NCI-H446 treated with DMSO at 0.1 percent for 48 hours (cell line): ENCODE measurements around the gene CRELD2.

ENCODE experiments used
- DNase-seq: peaks from one replicate; lab custom pipeline; 2025; lab: John Stamatoyannopoulos, UW

CRELD2 gene

DNA sequence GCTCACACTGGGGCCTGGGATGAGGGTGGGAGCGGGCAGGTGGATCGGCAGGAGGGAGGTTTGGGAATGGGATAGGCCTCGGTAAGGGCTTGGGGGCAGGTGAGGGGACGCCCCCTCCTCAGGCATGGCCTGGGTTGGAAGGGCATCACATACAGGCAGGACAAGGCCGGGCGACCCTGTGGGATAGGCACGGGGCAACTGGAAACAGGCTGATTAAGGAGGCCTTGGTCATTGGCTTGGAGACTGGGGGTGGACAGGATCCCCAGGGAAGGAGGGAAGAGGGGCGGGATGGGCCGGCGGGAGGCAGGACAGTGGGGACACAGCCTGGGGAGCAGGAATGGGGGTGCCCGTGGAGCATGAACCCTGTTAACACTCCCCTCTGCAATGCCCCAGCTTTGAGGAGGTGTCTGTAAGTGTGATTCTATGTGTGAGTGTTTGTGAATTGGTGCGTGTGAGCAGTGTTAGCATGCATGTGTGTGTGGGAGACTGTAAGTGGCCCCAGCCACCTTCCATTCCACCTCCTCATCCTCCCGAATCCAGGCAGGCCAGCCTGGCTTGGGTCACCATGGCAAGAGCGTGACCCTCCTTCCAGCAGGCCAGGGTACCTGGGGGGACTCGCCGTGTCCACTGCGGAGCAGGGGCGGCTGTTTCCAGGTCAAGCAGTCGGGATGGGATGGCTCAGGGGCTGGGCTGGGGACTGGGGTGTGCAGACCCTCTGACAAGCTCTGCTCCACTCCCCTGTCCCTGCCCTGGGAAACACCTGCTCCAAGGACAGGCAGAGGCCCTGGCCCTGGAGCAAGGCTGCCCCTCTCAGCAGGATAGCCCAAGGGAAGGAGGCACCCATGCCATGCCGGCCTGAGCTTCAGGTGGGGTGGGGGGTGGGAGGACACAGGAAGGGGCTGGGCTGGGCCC lies 38.7 kb downstream of the CRELD2 start:
- DNase-seq, result no peak

DNA sequence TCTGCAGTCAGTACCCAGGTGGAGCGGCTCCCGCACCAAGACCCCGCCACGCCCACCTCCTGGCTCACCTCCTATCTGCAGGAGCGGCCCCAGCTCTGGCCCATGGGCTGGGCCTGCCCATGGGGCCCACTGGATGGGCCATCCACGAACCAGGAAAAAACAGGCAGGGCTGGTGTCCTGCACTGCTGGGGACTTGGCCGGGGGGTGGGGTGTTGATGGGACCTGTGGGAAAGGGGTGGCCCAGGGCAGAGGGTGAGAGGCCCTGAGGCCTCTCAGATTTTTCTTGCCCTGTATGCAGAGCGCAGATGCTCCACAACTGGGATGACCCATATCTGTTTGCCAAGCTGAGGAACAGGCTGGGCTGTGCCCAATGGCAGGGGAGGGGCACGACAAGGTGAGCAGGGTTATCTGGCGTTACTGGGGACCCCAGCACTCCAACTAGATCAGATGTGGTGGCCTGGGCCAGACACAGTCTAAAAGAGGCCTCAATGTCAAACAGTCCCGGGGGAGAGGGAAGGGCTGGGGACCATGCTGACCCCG lies 39.5 kb downstream of the CRELD2 start:
- DNase-seq, result no peak

DNA sequence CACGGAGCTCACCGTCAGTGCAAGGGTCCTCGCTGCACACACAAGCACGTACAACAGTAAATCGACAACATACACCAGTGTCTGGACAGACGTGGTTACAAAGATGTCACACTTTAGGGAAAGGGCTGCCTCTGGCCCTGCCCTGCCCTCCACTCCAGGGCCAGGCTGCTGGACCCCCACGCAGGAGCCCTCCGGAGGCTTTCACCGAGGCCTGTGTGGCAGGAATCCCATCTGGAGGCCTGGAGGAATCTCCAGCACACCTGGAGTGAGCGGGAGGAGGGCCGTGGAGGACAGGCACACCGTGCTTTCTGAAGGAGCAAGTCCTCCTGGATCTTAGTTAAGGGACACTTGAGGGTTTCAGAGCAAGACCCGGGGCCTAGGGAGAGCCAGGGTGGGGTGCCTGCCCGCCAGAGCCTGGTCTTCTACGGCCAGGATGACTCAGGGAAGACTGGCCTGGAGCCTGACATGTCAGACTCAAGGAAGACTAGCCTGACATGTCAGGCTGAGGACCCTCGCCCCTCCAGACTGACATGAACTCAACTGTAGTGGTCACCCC lies 40.0 kb downstream of the CRELD2 start:
- DNase-seq, result no peak

DNA sequence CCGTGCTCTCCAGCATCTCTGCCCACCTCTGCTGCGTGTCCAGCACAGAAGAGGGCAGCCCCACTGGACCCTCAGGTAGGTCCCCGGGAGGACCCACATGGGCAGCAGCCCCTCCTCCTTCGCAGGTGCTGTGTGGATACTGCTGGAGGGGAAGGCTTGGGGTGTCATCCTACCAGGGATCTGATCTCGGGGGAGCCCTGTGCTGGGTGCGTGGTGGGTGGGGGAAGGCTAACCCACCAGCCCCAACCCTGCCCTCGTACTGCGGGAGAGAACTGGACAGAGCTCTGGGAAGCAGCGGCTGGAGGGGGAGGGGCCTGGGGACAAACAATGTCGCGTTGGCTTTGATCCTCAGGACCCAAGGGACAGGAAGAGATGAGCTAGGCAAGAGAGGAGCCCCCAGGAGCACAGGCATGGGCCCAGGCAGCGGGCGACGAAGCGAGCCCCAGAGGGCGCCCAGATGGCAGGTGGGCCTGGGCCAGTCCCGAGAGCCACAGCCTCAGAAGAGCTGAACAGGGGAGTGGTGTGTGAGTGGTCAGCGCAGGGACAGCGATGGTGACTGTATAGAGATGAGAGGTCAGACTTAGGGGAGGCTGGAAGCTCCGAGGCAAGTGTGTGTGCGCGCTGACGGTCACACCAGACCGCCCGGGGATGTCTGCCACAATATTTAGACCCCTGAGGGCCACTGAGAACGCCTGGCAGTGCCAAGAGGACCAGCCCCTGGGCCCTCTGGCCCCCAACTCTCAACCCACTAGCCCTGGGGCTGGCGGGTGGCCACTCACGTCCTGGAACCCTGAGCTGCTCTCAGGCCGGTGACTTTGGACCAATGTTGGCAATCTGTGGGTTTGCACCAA lies 40.7 kb downstream of the CRELD2 start:
- DNase-seq, result no peak

DNA sequence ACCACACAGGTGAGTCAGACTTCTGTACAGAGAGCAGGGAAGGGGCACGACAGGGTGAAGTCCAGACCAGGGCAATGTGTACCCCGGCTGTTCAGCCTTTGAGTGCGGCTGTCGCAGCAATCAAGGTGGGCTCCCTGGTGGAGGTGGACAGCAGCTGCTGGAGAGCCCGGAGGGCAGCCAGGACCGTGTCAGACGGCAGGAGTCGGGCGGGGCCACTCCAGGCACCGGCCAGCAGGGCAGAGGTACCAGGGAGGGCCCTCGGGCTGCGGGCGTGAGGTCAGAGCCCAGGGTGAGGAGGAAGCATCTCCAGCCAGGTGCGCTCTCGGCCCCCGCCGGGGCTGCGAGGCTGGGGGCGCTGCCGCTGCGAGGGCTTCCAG lies 41.3 kb downstream of the CRELD2 start:
- no peak for DNase-seq

DNA sequence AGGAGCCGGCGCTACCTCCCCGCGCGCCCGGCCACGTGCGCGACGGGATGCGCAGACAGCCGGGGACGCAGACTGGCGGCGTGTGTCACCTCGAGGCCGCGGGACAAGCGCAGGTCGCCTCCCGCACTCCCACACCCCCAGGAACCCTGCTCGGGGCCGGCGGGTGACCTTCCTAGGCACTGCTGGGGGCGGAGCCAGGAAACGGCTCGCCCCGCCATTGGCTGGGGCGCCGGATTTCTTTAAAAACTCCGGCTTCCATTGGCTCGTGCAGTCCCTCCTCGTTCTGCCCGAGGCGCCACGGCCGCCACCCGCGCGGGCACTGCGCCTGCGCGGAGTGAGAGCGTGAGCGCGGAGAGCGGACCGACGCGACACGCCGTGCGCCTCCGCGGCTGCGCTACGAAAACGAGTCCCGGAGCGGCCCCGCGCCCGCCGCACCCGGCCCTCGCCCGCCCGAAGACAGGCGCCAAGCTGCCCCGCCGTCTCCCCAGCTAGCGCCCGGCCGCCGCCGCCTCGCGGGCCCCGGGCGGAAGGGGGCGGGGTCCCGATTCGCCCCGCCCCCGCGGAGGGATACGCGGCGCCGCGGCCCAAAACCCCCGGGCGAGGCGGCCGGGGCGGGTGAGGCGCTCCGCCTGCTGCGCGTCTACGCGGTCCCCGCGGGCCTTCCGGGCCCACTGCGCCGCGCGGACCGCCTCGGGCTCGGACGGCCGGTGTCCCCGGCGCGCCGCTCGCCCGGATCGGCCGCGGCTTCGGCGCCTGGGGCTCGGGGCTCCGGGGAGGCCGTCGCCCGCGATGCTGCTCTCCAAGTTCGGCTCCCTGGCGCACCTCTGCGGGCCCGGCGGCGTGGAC lies 41.9 kb downstream of the CRELD2 start, which contains the start of gene PIM3:
Gene PIM3, plus strand, starts transcription at position 614 of the 846 bp plus-strand sequence. Its CDS starts 176 bp downstream, at position 790.
- peak; percentile 88 for DNase-seq

DNA sequence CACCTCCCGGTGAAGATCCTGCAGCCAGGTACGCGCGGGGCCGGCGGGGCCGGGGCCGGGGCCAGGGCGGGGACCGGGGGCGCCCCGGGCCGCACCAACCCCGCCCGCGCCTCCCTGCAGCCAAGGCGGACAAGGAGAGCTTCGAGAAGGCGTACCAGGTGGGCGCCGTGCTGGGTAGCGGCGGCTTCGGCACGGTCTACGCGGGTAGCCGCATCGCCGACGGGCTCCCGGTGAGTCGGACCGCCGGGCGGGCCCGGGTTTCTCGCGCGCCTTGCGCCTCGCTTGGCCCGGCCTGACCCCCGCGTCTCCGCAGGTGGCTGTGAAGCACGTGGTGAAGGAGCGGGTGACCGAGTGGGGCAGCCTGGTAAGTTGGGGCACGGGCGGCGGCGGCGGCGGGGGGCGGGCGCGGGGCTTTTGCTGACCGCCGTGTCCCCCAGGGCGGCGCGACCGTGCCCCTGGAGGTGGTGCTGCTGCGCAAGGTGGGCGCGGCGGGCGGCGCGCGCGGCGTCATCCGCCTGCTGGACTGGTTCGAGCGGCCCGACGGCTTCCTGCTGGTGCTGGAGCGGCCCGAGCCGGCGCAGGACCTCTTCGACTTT lies 42.7 kb downstream of the CRELD2 start:
- no peak for DNase-seq

DNA sequence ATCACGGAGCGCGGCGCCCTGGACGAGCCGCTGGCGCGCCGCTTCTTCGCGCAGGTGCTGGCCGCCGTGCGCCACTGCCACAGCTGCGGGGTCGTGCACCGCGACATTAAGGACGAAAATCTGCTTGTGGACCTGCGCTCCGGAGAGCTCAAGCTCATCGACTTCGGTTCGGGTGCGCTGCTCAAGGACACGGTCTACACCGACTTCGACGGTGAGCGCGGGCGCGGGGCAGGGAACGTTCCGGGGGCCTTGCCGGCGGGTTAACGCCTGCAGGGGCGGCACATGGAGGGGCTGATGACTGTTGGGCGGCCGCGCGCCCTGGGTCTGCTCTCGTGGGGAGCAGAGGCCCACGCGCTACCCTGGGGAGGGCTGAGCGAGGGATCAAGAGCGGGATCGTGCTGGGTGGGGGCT lies 43.2 kb downstream of the CRELD2 start:
- no peak for DNase-seq

DNA sequence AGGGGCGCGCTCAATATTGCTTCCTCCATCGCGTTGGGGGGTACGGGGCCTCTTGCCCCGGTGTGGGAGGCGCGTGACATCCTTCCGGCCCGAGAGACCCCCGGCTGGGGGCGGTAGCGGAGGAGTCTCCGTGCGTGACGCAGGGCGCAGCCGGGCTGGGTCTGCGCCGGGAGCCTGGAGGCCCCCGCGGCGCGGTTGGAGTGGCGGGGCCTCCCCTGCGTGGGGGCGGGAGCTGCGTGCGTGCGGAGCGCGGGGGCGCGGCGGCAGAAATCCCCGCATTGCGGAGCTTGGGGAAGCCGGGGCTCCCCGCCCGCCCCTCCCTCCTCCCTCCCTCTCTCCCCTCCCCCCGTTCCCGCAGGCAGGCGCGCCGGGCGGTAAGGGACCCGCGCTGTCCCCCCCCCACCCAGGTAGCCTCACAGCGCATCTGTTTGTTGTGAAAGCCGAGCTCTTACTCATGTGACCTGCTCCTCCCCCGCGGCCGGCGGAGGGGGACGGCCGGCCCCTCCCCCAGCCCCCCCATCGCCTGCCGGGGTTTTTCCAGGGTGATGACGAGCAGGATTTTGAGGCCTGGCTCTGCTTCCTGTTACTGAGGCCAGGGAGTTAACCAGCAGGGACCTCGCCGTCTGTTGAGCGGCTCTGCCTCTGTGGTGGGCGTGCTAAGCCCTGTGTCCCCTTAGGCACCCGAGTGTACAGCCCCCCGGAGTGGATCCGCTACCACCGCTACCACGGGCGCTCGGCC lies 43.7 kb downstream of the CRELD2 start:
- DNase-seq, result no peak

DNA sequence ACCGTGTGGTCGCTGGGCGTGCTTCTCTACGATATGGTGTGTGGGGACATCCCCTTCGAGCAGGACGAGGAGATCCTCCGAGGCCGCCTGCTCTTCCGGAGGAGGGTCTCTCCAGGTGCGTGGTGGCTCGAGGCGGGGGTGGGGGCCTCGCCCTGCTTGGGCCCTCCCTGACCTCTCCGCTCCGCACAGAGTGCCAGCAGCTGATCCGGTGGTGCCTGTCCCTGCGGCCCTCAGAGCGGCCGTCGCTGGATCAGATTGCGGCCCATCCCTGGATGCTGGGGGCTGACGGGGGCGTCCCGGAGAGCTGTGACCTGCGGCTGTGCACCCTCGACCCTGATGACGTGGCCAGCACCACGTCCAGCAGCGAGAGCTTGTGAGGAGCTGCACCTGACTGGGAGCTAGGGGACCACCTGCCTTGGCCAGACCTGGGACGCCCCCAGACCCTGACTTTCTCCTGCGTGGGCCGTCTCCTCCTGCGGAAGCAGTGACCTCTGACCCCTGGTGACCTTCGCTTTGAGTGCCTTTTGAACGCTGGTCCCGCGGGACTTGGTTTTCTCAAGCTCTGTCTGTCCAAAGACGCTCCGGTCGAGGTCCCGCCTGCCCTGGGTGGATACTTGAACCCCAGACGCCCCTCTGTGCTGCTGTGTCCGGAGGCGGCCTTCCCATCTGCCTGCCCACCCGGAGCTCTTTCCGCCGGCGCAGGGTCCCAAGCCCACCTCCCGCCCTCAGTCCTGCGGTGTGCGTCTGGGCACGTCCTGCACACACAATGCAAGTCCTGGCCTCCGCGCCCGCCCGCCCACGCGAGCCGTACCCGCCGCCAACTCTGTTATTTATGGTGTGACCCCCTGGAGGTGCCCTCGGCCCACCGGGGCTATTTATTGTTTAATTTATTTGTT lies 44.6 kb downstream of the CRELD2 start:
- DNase-seq, result no peak

DNA sequence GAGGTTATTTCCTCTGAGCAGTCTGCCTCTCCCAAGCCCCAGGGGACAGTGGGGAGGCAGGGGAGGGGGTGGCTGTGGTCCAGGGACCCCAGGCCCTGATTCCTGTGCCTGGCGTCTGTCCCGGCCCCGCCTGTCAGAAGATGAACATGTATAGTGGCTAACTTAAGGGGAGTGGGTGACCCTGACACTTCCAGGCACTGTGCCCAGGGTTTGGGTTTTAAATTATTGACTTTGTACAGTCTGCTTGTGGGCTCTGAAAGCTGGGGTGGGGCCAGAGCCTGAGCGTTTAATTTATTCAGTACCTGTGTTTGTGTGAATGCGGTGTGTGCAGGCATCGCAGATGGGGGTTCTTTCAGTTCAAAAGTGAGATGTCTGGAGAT lies 45.2 kb downstream of the CRELD2 start:
- DNase-seq, result no peak

DNA sequence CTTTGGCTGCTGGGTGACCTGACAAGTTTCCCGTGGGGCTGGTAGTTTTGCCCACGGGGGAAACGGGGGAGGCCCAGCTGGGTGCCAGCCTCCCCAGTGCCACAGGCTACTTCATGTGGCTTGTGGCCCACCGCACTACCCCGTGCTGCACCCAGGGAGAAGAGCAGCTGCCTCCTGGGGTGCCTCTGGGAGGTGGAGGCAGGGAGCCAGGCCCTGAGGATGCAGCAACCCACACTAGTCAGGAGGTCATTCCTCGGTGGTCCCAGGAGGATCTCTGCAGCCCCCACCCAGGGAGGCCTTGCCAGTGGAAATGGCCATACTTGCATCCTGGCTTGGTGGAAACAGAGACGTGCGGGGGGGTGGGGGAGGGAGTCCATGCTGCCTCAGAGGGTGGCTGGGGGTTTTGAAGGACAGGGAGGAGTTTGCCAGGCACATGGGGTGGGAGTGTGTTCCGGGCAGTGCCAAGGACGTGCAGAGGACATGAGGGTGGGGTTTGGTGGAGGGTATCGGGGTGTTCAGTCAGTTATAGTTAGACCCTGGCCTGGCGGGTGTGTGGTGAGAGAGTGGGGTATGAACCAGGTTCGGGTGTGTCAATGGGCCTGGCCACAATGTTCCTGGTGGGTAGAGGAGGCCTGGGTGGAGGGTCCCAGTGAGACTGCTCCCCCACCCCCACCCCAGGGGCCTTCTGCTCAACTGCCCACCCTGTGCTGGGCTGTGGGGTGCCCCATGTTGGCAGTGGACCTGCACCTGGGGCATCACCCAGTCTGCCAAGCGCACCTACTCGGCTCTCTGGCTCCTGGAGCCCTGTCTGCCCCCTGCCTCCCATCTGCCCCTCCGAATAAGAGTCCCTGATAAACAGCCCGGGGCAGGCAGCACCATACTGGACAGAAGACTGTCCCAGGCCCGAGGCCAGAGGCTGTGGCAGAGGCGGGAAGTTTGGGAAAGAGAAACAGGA lies 46.0 kb downstream of the CRELD2 start:
- no peak for DNase-seq

DNA sequence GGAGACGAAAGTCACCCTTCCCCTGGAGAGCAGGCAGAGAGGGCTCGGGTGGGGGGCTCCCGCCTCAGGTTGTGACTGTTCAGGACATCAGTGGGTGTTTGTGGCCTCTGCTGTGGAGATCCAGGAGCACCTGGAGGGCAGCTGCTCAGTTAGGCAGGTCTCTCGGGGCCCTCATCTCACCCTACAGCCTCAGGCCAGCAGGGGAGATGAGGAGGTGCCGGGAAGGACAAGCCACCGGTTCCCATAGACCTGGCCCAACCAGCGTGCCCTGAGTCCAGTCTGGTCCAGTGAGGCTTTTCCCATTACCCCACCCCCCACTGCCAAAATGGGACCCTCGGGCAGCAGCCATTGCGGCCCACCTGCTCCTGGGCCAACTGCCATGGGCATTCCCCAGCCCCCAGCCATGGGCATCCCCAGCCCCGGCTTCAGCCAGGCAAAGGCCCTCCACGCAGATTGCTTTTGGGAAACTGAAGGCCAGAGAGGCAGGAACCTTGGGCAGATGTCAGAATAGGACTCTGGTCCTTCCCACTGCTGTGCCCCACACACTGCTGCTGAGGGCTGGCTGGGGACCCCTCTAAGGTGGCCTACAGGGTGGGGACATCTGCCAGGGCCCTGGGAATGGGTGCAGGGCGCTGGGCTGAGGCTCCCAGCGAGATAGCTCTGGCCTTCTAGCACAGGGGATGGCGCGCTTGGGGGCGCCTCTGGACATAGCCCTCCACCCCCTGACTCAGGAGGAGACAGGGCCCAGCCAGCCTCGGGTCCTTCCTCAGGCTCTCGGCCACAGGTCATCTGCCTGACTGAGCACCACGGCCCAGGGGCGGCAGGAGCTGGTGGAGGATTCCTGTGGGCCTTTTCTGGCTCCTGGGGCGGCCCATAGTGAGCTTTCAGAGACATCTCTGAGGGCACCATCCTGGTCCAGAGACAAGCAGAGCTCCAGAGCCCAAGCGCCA lies 46.9 kb downstream of the CRELD2 start:
- no peak for DNase-seq

DNA sequence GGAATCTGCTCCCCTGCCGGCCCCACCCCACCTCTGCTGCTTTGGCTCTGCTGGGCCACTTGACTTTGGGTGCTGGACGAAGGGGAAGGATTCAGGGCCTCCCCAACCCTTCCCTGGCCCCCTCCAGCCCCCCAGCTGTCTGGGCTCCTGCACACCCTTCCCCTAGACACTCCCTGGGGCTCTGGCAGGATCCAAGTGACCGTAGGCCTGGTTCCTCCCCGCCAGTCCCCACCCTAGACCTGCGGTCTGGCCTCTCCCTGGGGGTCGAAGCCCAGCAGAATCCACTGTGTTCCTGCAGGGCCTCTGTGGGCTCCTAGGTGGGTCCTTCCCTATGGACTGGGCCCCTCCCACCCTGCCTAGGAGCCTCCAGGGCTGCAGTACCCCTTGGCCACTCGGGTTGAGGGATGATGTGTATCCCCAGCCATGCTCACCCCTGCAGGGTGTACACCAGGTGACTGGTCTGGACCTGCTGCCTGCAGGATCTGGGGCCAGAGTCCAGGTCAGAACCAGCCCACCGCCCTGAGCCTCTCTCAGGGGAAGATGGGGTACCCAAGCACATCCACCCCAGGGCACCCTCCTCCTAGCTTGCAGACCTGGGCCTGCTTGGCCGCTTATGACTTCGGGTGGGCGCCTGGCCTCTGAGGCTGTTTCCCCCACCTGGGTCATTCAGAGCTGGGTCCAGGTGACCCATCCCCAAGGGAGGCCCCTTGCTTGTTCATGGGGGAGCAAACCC lies 47.8 kb downstream of the CRELD2 start:
- no peak for DNase-seq

DNA sequence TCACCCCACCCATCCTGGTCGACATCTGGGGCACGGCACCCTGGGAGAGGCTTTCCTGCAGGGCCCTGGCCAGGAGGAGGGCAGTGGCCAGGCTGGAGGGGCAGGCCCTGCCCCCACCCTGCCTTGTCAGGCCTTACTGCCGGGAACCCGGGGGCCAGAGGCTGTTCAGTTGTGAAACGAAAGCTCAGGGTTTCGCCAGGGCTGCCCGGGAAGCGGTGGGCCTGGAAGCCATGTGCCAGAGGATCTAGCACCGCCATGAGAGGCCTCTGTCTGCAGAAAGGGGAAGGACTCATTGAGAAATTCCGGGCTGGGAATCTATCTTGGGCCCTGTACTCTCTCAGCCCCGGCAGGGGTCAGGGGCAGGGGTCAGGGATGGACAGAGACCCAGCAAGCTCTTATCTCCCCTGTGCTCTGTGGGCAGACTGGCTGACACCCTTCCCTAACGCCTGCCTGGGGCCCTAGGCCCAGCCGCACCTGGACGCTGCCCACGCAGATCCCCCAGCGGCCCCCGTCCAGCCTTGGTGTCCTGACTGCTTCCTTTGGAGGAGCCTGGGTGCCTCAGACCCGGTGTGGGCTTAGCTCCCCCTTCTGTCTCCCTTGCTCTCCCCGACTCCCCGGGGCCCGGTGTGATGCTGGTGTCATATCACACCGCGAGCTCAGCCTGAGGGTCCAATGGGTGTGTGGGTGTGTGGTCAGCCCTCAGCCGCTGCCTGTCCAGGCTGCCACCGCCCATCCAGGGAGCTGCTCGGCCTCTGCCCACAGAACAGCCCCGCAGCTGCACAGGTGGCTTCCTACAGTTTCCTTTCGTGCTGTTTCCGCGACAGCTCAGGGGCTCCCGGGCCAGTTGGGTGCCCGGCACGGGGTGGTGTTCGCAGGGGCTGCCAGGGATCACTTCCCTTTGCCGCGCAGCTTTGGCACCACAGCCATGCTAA lies 48.6 kb downstream of the CRELD2 start:
- DNase-seq, result no peak
